GM21423 (cell line): ENCODE measurements around the gene SLC36A3.
"Not testable (repeated sequence)": the region's sequence is repeated elsewhere in the genome, so short reads cannot be mapped to it uniquely, and the experiment has no call there.

Experiments used
- ATAC-seq: cut with Tn5 transposase; IDR thresholded peaks from one replicate; pipeline ENCODE4 v1.9.1; 2021; ENCODE audit warnings: mild to moderate bottlenecking, moderate library complexity; ENCODE audit not compliant: unreplicated experiment

Gene SLC36A3

DNA sequence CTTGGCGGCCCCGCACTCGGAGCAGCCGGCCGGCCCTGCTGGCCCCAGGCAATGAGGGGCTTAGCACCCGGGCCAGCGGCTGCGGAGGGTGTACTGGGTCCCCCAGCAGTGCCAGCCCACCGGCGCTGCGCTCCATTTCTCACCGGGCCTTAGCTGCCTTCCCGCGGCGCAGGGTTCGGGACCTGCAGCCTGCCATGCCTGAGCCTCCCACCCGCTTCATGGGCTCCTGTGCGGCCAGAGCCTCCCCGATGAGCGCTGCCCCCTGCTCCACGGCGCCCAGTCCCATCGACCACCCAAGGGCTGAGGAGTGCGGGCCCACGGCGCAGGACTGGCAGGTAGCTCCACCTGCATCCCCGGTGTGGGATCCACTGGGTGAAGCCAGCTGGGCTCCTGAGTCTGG is 5.7 kb upstream of the SLC36A3 start:
- ATAC-seq: not testable (repeated sequence)

DNA sequence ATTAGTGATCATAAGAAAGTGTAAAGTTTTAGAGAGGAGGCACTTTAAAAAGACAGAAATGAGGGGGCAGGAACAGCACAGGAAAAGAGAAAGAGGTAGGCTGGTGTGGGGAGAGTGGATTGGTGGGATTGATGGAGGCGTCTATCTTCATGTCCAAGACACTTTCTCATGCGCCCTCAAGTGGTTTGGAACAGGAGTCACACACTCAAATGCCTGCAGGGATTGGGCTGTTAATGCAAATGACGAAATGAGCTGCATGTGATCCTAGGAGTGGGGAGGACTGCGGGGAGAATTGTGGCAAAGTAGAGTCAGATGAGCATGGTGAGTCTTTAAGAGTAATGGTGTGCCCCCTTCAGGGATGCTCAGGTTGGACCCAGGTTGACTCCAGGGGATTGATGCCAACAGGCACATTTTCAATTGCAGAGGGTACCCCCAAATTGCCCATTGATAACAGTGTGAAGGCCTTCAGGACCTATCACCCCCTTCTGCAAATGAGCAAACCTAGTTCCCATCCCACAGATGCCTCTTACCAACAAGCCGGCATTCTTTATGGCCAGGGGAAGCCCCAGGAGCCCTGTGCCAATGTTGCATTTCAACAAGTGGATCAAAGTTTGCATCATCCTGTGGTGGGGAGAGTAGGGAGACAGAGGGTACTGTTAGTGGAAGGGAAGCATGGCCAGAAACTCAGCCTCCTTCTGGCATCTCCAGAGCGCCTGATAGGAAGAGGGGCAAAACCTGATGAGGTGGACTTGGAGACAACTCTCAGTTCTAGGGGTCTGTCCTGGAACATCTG is 5.3 kb downstream of the SLC36A3 start:
- ATAC-seq: peak; percentile 98

DNA sequence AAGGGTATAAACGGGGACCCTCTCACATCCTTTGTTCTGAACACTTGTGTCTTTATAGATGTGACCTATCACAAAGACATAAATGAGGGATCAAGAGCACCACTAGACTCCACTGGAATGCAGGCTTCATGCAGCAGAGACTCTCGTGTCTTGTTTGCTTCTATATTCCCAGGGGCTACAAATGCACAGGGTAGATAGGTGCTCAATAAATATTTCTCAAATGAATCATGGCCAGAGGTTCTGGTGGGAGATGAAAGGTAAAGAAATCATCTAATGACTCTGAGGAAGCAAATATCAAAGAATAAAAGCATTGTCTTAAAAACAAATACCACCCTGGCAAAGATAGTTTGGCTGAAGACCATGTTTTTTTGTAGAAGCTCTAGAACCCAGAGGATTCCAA is 6.6 kb downstream of the SLC36A3 start:
- ATAC-seq: no peak

DNA sequence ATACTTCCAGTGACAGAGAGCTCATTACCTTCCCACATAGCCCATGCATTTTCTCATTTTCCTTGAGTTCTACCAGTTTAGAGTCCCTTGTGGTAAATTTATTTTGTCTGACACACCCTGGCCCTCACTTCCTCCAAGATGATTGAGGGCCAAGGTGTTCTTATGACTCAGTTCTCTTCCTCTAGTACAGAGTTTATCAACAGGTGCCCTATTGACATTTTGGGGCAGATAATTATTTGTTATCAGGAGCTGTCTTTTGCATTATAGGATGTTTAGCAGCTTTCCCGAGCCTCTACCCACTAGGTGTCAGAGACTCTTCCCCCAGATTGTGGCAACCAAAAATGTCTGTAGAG is 7.1 kb downstream of the SLC36A3 start:
- ATAC-seq: no peak

DNA sequence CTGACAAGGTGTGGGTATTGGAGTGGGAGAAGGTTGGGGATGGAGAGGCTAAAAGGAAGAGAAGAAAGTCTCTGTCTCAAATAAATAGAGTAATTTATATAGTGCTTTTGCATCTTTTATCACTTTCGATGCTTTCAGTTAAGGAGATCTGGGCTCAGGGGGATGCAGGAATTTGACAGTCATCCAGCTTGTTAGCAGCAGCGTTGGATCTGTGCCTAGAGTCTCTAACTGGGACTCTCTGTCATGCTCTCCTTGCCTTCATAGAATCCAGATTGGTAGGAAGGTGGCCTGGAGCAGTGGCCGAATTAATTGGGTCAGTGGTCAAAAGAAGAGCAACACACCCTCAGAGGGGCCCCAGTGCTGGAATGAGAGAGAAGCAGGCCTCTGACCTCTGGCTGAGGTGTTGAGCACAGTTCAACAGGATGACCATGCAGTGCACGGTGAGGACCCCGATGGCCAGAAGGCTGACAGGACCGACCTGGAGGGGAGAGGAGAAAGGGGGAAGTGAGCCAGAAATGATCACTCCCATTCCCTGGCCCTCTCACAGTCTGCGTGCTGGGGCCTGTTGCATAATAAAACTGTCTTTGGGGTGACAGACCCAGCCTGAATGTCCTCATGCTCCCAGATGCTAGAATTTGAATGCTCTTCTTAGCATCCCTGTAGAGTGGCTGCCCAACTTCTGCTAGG is 7.6 kb downstream of the SLC36A3 start:
- ATAC-seq: no peak

DNA sequence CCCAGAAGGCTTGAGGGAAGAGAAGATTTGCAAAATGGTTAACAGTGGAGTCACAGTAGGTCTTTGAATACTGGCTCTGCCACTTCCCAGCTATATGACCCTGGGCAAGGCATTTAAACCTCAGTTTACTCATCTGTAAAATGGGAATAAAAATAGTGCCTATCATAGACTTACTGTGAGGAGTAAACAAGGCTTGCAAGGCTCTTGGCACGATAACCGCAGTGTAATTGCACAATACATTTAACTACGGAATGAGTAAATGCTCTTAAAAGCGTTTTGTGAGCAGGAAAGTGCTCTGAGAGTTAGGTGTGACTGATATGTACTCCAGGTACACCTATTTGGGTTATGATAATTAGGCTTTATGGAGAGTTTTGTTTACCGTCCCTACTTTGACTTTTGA is 8.4 kb downstream of the SLC36A3 start:
- ATAC-seq: no peak

DNA sequence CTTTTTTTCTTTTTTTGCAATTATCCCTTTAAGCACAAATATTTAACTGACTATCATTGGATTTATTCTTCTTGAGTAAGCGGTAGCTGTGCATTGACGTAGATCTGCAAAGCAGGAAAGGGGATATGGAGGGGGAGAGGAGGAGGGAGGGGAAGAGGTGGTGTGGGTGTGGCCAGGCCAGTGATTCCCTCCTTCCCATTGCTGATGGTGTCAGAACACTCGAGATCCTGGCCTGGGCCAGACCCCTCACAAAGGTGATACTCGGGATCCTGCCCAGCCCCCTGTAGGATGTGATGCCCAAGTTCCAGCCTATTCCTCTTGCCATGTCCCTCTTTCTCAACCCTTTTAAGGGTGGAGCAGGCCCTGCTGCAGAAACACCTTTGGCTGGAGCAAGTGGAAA is 9.9 kb downstream of the SLC36A3 start:
- no peak for ATAC-seq

DNA sequence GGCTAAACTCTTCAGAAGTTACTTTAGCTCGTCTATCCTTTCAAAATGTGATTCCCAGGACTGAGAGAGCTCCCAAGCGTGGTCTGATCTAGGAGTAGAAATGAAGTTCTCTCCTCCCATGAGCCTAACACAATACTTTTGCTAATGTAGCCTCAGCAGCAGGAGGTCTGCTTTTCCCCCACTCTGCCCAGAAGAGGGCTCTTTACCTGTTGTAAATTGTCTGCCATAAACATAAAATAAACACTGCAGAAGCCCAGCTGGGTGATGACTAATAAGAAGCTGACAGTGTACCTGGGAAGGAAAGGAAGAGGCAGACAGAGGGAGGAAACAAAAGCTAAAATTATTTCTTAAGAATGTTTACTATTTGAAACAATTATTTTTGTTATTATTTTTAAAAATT is 15.4 kb downstream of the SLC36A3 start:
- ATAC-seq: no peak

DNA sequence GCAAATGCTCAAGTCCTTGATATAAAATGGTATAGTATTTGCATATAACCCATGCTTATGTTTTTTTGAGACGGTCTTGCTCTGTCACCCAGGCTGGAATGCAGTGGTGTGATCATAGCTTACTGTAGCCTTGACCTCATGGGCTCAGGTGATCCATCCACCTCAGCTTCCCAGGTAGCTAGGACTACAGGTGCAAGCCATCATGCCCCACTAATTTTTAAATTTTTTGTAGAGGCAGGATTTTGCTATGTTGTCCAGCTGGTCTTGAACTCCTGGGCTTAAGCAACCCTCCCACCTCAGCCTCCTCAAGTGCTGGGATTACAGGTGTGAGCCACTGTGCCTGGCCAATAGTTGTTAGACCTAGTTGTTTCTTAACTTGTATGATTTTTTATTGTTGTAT is 17.3 kb downstream of the SLC36A3 start:
- ATAC-seq: no peak

DNA sequence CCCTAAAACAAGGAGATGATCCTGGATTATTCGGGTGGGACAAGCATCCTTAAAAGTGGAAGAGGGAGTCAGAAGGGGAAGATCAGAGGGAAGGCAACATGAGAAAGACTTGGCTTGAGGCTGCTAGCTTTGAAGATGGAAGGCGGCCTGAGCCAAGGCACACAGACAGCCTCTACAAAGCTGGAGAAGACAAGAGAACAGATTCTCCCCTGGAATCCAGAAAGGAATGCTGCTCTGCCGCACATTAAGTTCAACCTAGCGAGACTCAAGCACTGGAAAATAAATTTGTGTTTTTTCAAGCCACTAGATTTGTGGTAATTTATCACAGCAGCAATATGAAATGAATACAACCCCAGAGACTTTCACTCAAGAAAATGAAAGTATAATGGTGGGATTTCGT is 17.9 kb downstream of the SLC36A3 start:
- no peak for ATAC-seq

DNA sequence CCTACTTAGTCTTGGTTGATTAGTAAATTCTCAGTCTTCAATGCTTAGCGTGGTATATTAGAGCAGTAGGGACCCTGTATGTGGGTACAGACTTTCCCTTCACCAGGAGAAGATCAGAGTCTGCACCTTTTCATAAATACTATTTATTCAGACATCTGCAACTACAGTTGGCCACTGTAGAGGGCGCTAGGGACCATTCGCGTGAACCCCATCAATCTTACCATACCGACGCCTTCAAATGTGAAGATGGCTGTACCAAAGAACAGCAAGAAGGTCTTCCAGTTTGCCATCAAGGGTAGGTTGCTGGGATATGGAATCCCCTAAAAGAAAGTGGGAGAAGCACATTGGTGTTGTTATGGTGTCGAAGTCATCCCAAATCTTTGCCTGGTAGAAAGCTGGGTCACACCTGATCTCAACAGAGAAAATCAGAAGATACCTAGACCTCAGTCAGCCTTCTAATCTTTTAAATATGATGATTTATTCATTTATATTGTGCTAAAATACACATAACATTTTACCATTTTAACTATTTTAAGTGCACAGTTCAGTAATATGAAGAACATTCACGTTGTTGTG is 19.1 kb downstream of the SLC36A3 start:
- ATAC-seq: no peak

DNA sequence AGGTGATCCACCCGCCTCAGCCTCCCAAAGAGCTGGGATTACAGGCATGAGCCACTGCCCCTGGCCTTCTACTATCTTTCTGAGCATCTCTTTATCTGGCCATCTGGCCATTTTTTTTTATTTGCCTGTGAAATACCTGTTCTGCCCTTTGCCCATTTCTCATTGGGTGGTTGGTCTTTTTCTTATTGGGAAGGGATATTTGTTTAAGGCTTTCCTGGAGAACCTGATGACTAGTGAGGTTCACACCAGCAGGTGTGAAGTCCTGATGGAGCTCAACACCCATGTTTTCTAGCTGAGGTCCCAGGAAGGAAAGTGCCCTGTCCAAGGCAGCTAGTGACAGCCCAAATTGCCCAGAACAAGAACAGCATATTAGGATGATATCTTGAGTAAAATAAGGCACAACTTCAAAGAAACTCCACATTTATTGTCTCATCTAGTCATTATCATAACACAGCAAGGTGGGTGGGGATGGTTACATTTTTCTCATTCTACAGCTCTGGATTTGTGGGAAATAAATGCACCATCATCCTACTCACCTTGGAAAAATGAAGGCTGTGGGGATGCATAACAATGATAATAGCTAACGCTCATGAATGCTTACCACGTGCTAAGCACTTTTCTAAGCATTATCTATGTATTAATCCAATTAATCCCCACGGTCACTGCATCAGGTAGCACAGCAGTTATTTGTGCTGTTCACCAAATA is 20.3 kb downstream of the SLC36A3 start:
- no peak for ATAC-seq

DNA sequence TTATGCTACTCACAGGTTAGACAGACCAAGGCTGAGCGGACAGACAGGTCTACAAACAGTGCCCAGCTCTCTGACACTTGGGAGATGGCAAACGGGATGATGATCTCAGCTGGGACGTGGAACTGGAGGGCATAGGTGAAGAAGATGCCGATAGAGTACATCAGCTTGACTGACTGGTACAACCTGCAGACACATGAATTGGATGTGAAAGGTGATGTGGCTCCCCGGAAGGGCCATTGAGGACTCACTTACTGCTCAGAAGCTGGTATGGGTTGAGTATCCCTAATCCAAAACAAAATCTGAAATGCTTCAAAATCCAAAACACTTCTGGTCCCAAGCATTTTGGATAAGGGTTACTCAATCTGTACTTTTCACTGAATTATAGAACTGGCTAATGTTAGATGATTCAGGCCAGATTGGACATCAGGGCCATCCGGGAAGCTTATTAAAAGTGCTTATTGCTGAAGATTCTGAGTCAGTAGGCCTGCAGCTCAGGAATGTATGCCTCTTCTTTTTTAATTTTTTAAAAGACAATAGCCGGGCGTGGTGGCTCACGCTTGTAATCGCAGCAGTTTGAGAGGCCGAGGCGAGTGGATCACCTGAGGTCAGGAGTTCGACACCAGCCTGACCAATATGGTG is 22.4 kb downstream of the SLC36A3 start:
- no peak for ATAC-seq

DNA sequence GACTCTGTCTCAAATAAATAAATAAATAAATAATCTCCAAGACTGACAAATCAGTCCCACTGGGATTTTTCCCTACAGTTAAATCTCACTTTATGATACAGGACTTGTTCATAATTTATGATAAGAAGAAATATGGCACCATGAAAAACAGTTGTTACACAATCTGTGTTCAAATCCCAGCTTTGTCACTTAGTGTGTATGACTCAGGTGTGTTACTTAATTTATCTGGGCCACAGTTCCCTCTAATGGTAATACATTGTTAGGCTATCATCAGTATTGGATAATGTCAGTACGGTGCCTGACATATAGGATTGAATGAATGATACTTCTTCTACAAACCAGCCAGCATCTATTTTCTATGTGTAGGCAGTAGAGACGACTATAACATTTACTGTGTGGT is 23.1 kb downstream of the SLC36A3 start:
- ATAC-seq: no peak

DNA sequence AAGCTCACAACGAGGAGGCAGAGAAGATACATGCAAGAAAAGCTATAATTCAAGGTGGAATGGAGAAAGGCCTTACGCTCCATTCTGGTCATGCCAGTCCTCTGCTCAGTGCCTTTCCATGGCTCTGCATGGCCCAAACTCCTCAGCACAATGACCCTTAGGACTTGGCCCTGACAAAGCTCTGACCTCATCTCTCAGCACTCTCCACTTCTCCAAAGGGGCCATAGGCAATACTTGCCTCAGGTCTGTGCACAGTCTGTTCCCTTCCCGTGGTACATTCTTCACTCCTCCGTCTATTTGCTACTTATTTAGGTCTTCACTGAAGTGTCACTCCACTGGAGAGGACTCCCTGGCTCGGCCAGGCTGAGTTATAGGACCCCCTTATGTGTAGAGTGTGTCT is 24.7 kb downstream of the SLC36A3 start:
- ATAC-seq: no peak

DNA sequence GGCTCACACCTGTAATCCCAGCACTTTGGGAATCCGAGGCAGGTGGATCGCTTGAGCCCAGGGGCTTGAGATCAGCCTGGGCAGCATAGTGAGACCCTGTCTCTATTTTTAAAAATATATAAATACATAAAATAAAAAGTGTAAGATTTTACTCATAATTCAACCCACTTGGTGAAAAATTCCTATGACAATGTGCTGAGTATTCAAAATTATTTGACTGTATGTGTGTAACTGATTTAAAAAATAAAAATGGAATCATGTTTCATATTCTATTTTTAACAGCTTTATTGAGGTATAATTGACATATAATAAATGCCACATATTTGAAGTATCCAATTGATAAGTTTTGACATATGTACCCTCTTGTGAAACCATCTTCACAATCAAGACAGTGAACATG is 27.8 kb downstream of the SLC36A3 start:
- ATAC-seq: no peak

DNA sequence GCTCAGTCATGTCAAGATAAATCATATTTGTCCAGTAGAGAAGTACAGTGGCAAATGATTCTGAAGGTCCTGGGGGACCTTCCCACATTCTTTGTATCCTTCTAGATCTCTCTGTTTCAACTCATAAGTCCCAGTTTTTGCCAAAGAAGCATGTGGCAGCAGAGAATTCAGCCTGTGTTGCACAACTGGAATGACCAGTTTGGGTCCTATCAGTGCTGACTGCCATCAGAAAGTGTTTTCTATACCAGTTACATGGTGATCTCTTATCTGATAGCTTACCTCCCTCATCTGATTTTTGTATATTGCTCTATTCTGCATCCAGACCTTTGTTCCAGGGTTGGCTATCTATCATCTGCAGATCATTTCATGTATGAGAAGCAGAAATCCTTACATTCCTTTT is 28.9 kb downstream of the SLC36A3 start:
- no peak for ATAC-seq

DNA sequence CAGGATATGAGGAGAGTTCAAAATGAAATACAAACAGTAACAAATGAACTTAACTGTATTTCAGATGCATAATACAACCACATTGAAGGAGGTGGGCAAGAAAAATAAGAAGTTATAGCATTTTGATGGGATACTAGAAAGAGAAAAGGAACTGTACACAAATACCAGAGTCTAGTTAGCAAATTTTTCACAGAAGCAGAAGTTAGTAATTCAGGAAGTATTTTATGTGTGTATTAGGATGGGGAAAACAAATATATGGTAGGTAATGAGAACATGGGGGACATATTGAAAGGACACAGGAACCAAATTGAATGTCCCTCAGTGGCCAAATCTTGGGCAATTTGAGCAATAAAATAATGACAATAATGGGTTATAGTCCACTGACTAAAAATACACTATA is 32.2 kb downstream of the SLC36A3 start:
- no peak for ATAC-seq

DNA sequence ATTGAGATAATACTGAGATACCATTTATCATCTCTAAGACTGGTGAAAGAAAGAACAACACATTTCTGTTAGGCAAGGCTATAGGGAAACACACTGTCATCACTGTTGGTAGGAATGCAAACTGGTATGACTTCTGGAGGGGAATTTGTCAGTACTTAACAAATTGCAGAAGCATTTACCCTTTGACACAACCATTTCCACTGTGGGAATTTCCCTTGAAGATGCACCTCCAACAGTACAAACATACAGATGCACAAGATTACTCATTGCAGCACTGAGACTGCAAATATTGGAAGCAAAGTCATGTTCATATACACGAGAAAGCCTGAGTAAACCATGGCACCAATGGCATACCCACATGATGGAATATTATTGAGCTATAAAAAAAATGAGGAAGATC is 33.0 kb downstream of the SLC36A3 start:
- ATAC-seq: peak; percentile 83

DNA sequence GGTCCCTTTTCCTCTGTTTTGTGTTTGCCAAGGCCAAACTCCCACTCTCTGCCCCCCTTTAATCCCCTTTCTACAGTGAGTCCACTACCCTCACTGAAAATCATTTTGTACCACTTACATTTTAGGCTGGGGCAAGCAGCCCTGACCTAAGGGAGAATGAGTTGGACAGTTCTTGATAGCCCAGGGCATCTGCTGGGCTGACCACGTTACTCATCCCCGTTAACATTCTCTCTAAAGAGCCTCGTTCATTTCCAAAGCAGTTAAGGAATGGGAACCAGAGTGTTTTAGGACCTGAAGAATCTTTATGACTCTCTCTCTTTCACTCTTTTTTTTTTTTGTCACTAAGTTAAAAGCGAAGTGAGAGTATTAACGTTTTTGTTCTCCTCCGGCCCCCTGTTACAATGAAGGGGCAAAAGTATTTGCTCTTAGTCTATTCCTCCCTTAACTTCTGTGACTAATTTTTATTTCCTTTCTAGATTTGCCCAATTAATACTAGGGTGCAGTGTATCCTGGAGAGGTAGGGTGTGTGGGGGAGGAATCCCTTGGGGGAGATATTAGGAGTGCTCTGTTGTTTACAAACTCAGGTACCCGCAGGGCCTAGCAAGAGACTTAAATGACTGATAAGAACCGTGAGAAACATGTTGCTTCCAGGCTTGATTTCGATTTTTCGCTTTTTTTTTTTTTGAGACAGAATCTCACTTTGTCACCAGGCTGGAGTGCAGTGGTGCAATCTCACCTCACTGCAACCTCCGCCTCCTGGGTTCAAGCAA is 35.9 kb downstream of the SLC36A3 start:
- ATAC-seq: no peak

DNA sequence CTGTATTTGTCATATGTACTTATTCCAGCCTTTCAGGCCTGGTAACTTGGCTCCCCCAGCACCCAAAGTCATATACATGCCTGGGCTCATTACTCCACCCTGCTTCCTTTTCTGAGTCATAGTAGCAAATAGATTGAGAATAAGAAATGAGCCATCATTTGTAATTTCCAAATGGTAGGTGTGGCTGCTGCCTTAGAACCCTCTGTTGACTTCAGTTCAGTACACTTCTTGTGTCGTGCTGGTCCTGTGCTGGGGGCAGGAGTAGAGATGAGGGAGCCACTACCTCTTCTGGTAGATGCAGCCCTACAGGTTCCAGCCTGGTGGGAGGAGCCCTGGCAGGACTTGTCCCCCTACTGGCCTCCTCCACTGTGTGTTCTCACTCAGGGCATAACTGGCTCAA is 39.5 kb downstream of the SLC36A3 start:
- no peak for ATAC-seq
